ENCODE data around the gene EGLN1.
"Not testable (repeated sequence)": the region's sequence is repeated elsewhere in the genome, so short reads cannot be mapped to it uniquely, and the experiment has no call there.

EGLN1 gene

GRCh38 chr1:231357831-231358354 lies 64.2 kb downstream of the EGLN1 start:
- DNase-seq (ENCODE audit: low spot score) = peak; percentile 71

DNA sequence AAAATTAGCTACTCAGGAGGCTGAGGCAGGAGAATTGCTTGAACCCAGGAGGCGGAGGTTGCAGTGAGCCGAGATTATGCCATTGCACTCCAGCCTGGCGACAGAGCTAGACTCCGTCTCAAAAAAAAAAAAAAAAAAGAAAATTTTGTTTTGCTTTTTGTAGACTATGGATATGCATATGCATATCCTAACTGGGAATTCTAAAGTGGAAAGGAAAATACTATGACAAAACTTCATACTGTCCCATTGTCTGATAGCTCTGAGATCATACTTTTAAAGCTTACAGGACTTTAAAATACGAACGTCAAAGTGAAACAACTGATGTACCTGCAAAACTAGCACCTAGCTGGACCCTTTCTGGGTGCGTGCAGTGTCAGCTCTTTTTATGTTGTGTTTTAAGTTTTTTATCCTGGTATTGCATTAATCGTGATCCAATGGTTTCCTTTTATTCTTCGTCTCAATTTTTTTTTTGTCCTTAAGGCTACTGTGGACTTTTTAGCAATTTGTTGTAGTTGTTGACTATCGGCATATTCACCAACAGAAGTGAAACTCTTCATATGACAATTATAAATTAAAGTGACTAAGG lies 64.8 kb downstream of the EGLN1 start:
- DNase-seq (ENCODE audit: low spot score) = no peak

- DNase-seq (ENCODE audit: low spot score) = no peak
Observed at GRCh38 chr1:231355171-231355570, 66.9 kb downstream of the EGLN1 start.

DNA sequence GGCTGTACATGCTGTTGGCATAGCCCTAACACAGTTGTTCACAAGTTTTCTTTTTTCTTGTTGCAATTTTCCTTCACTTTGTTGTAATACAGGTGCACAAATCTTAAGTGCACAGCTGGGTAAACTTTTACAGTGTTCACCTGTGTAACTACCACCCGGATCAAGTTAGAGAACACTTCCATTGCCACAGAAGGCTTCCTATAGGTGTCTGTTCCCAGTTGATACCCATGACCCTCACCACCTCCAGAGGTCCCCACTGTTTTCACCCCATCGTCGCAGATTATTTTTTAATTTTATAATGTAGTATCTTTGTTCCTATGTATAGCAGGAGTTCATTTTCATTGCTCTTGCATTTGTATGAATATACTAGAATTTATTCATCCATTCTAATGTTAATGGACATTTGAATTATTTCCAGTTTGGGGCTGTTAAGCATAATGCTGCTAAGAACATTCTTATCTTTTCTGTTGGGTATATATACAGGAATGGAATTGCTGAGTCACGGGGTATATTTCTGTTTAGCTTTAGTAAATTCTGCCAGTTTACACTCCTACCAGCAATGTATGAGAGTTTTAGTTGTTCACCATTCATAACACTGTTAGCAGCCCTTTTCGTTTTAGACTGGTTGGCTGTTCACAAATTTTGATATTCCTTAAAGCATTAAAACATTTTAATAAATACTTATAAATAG lies 67.6 kb downstream of the EGLN1 start:
- DNase-seq (ENCODE audit: low spot score) = no peak

DNA sequence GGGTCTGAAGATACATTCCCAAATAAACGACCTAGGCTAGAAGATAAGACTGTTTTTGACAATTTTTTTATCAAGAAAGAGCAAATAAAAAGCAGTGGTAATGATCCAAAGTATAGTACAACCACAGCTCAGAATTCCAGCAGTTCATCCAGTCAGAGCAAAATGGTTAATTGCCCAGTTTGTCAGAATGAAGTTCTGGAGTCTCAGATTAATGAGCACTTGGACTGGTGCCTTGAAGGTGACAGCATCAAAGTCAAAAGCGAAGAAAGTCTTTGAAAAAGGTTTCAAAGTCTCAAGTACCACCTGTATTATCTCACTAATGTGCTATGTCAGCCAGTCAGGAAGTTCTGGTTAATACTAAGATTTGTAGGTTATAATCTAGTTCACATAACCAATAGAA lies 69.0 kb downstream of the EGLN1 start:
- DNase-seq (ENCODE audit: low spot score) = no peak

DNA sequence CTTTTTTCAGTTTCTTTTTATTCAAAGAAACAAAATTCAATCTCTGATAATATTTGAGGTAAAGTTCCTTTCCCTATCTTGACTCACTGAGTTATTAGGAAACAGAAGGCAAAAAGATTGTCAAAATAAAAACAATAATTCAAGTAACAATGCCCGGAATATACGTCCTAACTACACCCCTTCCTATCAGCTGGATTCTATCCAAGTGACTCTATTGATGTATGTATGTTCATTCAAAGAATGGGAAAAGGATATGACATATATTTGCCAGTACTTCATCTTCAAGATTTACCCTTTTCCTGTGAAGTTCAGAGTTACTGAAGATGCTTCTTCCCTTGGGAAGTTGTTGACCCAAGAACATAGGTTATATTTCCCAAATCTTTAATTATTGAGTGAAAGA lies 70.3 kb downstream of the EGLN1 start:
- no peak for DNase-seq (ENCODE audit: low spot score)

DNA sequence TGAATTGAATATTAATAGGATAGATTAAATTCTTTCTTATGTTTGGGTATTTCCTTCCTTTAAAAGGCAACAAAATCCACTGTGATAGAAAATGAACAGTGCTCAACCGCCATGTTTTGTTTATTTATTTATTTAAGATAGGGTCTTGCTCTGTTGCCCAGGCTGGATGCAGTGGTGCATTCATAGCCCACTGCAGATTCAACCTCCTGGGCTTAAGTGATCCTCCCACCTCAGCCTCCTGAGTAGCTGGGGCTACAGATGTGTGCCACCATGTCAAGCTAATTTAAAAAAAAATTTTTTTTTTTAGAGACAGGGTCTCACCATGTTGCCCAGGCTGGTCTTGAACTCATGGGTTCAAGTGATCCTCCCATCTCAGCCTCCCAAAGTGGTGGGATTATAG lies 73.2 kb downstream of the EGLN1 start:
- DNase-seq (ENCODE audit: low spot score) = not testable (repeated sequence)

DNA sequence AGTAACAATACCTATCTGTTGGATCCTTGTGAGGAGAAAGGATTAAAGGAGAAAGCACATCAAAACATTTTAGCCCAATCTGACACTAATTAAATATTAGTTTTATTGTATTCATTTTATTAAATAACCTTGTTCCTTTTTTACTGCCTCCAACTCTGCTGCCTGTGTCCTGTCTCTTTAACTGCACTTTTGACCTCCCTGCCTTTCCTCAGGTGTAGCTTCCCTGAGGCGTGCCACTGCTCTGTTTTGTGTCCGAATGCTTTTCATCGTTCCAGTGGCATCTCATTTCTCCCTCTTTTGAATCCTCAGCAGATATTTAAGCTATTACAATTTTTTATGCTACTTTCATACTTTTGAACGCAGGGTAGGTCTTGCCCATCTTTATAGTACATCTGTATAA lies 73.6 kb downstream of the EGLN1 start:
- DNase-seq (ENCODE audit: low spot score) = no peak

- DNase-seq (ENCODE audit: low spot score) = no peak
Observed at GRCh38 chr1:231347961-231348360, 74.1 kb downstream of the EGLN1 start.

GRCh38 chr1:231340328-231341013 lies 81.6 kb downstream of the EGLN1 start:
- no peak for DNase-seq (ENCODE audit: low spot score)

- DNase-seq (ENCODE audit: low spot score) = no peak
Observed at GRCh38 chr1:231338270-231339128, 83.6 kb downstream of the EGLN1 start, which contains the start of gene SPRTN. TSS of gene SPRTN (plus strand) at chr1:231338293. CDS start at chr1:231338384, 91 bp downstream.

DNA sequence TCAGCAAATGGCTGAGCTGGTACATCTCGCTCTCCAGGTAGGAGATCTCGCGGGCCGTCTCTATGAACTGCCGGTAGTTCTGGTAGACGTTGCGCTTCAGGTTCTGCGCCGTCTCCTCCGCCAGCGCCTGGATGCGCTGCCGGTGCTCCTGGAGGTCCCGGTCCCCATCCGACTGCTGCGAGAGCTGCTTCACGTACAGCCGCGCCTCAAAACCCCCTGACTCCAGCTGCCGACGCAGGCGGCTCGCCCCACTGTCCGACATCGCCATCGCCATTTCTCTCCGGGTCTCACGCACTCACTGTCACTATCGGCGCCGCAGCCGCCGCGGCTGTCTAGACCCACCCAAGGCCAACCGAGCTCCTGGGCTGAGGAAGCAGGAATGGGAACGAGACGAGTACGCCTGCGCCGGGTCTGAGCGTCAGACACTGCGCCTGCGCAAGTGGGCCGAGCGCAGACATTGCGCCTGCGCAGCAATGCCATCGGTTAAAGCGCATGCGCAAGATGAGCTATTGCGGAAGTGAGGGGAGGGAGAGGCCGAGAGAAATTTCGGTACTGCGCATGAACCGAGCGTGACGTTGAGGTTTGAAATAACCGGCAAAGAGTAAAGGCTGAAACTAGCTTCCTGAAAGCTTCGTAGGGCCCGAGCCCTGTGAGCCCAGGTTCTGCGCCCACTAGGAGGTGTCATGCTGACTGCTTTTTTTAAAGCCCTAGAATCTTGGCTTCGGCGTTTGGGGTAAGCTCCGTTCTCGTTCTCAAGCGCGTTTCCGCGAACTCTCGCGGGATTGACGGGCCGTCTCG lies 84.4 kb downstream of the EGLN1 start, which contains the start of gene EXOC8:
Gene EXOC8, minus strand, starts transcription at position 381 of the 798 bp plus-strand sequence. Its CDS starts 107 bp downstream, at position 274.
- peak; percentile 98 for DNase-seq (ENCODE audit: low spot score)

DNA sequence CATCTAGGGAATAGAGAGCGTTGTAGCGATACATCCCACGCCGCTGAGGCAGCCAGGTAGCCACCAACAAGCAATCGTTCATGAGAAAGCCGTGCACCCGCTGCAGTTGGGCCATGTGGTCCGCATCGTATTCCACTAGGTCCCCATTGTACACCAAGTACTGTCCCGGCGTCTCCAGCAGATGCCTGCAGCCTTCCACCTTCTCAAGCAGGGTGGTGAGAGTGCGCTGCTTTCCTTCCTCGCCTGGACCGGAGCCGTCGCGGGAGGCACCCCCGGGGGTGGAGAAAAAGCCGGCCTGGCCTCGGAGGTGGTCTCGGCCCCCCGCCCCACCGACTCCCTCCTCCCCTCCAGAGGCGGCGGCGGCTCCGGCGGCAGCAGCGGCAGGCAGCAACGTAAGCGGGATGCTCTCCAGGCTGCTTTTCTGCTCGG lies 85.0 kb downstream of the EGLN1 start:
- DNase-seq (ENCODE audit: low spot score) = no peak

GRCh38 chr1:231335663-231336602 lies 86.2 kb downstream of the EGLN1 start:
- no peak for DNase-seq (ENCODE audit: low spot score)

GRCh38 chr1:231334952-231335351 lies 87.1 kb downstream of the EGLN1 start:
- DNase-seq (ENCODE audit: low spot score) = no peak

DNA sequence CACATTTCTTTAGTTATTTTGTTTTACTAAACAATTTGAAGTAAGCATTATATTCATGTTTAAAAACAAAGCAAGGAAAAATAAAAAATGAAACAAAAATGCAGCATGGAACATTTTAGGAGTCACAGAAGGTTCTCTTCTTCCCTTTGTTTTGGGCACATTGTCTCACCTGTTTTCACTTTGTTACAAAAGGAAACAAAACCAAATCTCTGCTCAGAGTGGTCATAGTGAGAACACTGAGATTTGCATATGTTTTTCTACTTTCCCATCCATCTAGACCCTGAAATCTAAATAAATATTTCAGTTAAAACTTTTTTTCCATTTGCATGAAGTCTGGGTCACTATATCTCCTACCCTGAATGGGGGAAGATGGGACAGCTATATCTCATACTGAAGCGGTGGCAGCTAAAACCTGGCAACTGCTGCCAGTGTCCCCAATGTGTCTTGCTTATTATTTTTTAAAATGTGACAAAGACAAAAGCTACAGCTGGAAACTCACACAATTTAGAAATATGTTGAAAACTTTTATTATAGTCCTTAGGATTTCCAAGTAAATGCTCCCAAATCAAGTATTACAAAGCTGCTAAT lies 87.9 kb downstream of the EGLN1 start:
- DNase-seq (ENCODE audit: low spot score) = no peak

GRCh38 chr1:231332761-231333160 lies 89.3 kb downstream of the EGLN1 start:
- no peak for DNase-seq (ENCODE audit: low spot score)

GRCh38 chr1:231329483-231329882 lies 92.6 kb downstream of the EGLN1 start:
- no peak for DNase-seq (ENCODE audit: low spot score)

DNA sequence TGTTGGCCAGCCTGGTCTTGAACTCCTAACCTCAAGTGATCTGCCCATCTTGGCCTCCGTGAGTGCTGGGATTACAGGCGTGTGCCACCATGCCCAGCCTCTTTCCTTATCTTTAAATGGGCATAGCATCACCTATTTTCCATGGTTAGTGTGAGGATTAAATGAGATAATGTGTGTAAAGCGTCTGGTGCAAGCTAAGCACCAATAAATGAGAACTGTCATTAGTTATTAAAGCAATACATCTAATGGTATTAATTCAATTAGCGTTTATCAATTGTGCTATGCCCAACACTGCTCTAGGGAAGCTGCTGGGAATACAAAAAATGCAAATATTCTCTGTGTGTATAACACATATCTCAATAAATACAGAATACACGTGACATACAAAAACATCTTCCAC lies 94.5 kb downstream of the EGLN1 start:
- no peak for DNase-seq (ENCODE audit: low spot score)

GRCh38 chr1:231326248-231326647 lies 95.8 kb downstream of the EGLN1 start:
- no peak for DNase-seq (ENCODE audit: low spot score)

Data from LoVo (cell line).